ENCODE measurements around the gene ILF3. TPM values are rescaled to one million over a fixed set of nuclear protein-coding genes. Genes with fewer than 3 reads are reported as not detected.
A peak's percentile ranks its signal among the peaks of the same experiment; 100 is the strongest.

Gene ILF3
- polyA plus RNA-seq, 3 donors, result 34.4 to 189 (median 48.1) TPM

- no peak overlapping the region for H2AFZ ChIP-seq (ENCODE audit: insufficient read depth, low read depth, low read length, poor library complexity, severe bottlenecking)
- H3K9me3 Mint-ChIP-seq, result peaks cover 0 to 5% (median 0%) of the 10 kb centered on the region in 7 donors
- no peak overlapping the region for H3K4me3 ChIP-seq (replicated peaks in 1 of 3; ENCODE audit: low read depth in 2 of 3, low read length in 3 of 3)
- peaks cover 30% of the 10 kb centered on the region for H3K4me1 Mint-ChIP-seq
- H3K4me1 ChIP-seq (ENCODE audit: control insufficient read depth in 1 of 2, insufficient read depth in 2 of 2, low read length in 2 of 2), result peaks cover 5 to 22% of the 10 kb centered on the region in 2 donors
- peaks cover 16 to 25% (median 19%) of the 10 kb centered on the region in 3 donors for H3K27me3 Mint-ChIP-seq (ENCODE audit: low read depth in 3 of 3)
- H3K36me3 ChIP-seq (replicated peaks in 1 of 2; ENCODE audit: control insufficient read depth in 1 of 2, insufficient read depth in 2 of 2, low read length in 2 of 2), result peaks cover 21 to 29% of the 10 kb centered on the region in 2 donors
- H4K20me1 ChIP-seq (ENCODE audit: insufficient read depth, low read length), result peaks cover 29% of the 10 kb centered on the region
- H3K27ac Mint-ChIP-seq, result no peak overlapping the region
- 20% methylated on average over 1 of the region's 3 CpGs for WGBS (ENCODE audit: insufficient coverage)
- peaks cover 0 to 11% of the 10 kb centered on the region in 2 donors for H3K27me3 ChIP-seq (ENCODE audit: control insufficient read depth in 2 of 2, insufficient read depth in 2 of 2, low read length in 2 of 2)
- DNase-seq, result no peak
- H3K4me2 ChIP-seq (replicated peaks; ENCODE audit: extremely low read depth, low read length, poor library complexity, severe bottlenecking), result no peak overlapping the region
- no peak overlapping the region for H3K27ac ChIP-seq (ENCODE audit: low read depth in 1 of 2, low read length in 2 of 2)
- H3K36me3 Mint-ChIP-seq, result peaks cover 39 to 47% of the 10 kb centered on the region in 2 donors
- no peak overlapping the region for H3K9ac ChIP-seq (ENCODE audit: insufficient read depth, low read length, poor library complexity, severe bottlenecking)
- no peak overlapping the region for H3K4me3 Mint-ChIP-seq
- H3K79me2 ChIP-seq (ENCODE audit: insufficient read depth, low read length), result no peaks in the 10 kb centered on the region
- no peak for TF ChIP-seq CTCF (IDR thresholded peaks at IDR 0.05)
- intact Hi-C loops (cut with micrococcal nuclease), result loop anchor here (1.0 kb wide), 1 partner anchor 63 kb away; no protein-coding TSS in a partner anchor
- H3K9me3 ChIP-seq (replicated peaks in 1 of 2; ENCODE audit: control insufficient read depth in 1 of 2, insufficient read depth in 1 of 2, low read length in 2 of 2), result no peaks in the 10 kb centered on the region
Observed at GRCh38 chr19:10643968-10644259, 10.2 kb upstream of the ILF3 start.

DNA sequence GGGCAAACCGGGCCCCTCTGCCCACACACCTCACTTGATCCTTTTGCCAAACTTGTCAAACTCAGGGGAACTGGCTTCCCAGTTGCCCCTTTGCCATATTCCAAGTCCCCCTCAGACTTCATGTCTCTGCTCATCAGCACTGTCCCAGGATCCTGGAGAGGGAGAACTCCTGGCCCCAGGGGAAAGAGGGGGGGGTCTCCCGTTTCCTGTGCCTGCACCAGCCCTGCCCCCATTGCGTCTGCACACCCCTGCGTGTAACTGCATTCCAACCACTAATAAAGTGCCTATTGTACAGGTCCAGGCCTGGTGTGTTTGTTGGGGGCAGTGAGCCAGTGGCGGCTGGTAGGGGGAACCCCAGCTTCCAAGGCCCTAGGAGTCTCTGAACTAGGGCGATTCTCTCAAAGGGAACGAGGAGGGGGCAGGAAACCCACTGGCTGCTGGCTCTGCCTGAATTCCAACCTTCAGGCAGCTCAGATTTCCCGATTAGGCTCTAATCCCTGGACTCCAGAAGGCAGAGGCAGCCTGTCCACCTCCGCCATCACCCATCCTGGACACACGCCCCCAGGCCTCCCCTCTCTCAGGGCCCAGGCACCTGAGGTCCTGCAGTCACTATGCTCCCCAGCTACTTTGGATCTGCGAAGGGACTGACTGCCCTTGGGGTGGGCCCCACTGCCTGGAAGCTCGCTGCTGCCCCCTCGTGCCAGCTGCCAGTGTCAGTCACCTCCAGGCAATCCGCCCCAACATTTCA is 9.7 kb upstream of the ILF3 start:
- Histone ChIP-seq H3K79me2 (ENCODE audit: insufficient read depth, low read length) (no peaks in the 10 kb centered on the region), H3K9me3 (replicated peaks in 1 of 2; ENCODE audit: control insufficient read depth in 1 of 2, insufficient read depth in 1 of 2, low read length in 2 of 2) (no peaks in the 10 kb centered on the region), H3K9ac (ENCODE audit: insufficient read depth, low read length, poor library complexity, severe bottlenecking) (no peak overlapping the region), H3K4me2 (replicated peaks; ENCODE audit: extremely low read depth, low read length, poor library complexity, severe bottlenecking) (no peak overlapping the region), H4K20me1 (ENCODE audit: insufficient read depth, low read length) (peaks cover 23% of the 10 kb centered on the region), H3K4me3 (replicated peaks in 1 of 3; ENCODE audit: low read depth in 2 of 3, low read length in 3 of 3) (no peak overlapping the region), H3K36me3 (replicated peaks in 1 of 2; ENCODE audit: control insufficient read depth in 1 of 2, insufficient read depth in 2 of 2, low read length in 2 of 2) (peaks cover 17 to 29% of the 10 kb centered on the region in 2 donors), H3K27me3 (ENCODE audit: control insufficient read depth in 2 of 2, insufficient read depth in 2 of 2, low read length in 2 of 2) (peaks cover 0 to 11% of the 10 kb centered on the region in 2 donors), H3K4me1 (ENCODE audit: control insufficient read depth in 1 of 2, insufficient read depth in 2 of 2, low read length in 2 of 2) (peaks cover 5 to 17% of the 10 kb centered on the region in 2 donors), H2AFZ (ENCODE audit: insufficient read depth, low read depth, low read length, poor library complexity, severe bottlenecking) (no peak overlapping the region), H3K27ac (ENCODE audit: low read depth in 1 of 2, low read length in 2 of 2) (no peak overlapping the region)
- 2% methylated on average over 9 of the region's 14 CpGs for WGBS (ENCODE audit: insufficient coverage)
- Mint-ChIP-seq H3K4me3 (no peak overlapping the region), H3K27ac (peak overlapping the region in 1 of 7 donors; percentile 25), H3K4me1 (peaks cover 25% of the 10 kb centered on the region), H3K36me3 (peaks cover 35 to 42% of the 10 kb centered on the region in 2 donors), H3K9me3 (peaks cover 0 to 5% (median 0%) of the 10 kb centered on the region in 7 donors), H3K27me3 (ENCODE audit: low read depth in 3 of 3) (peaks cover 16 to 25% (median 19%) of the 10 kb centered on the region in 3 donors)
- peak; percentile 65 to 73 (median 70) for DNase-seq
- intact Hi-C loops (cut with micrococcal nuclease), result loop anchor here (1.0 kb wide), 1 partner anchor 63 kb away; no protein-coding TSS in a partner anchor
- peak; percentile 90 for TF ChIP-seq CTCF (IDR thresholded peaks at IDR 0.05)
